Spleen (tissue), 7 donors: Measurements from ENCODE around the gene RFC2.

Experiments used
- CTCF ChIP-seq, 11 experiments: fragments of 200-600 bp in 7 of 11; fragments of 450-650 bp in 4 of 11; sonication (generic) in 4 of 11; IDR thresholded peaks in 8 of 11; conservative IDR thresholded peaks in 3 of 11; 1 replicate in 7 of 11; 2 replicates in 4 of 11; pipeline versions ENCODE4 v1.4.0 to v1.8.0; 2016 to 2021; ENCODE audit warnings: antibody characterized with exemption in 11 of 11, inconsistent platforms in 4 of 11, mild to moderate bottlenecking in 1 of 11
- POLR2A ChIP-seq, 3 donors: fragments of 450-650 bp; IDR thresholded peaks; one replicate each; pipeline ENCODE4 v1.5.1; 2017; ENCODE audit warnings: antibody characterized with exemption in 3 of 3, mild to moderate bottlenecking in 1 of 3
- POLR2AphosphoS5 ChIP-seq, 3 donors: sonication (generic); formaldehyde crosslinking; IDR thresholded peaks; one replicate each; pipeline ENCODE4 v1.5.1; 2017; ENCODE audit warnings: antibody characterized with exemption in 3 of 3
- donor health status: DM: no; HTN: no; CAD: no; lungs with moderate emphysema.
- donor health status: DM: no; HTN: no; CAD: no.
- donor health status: DM: no; HTN: no; CAD: no.

DNA sequence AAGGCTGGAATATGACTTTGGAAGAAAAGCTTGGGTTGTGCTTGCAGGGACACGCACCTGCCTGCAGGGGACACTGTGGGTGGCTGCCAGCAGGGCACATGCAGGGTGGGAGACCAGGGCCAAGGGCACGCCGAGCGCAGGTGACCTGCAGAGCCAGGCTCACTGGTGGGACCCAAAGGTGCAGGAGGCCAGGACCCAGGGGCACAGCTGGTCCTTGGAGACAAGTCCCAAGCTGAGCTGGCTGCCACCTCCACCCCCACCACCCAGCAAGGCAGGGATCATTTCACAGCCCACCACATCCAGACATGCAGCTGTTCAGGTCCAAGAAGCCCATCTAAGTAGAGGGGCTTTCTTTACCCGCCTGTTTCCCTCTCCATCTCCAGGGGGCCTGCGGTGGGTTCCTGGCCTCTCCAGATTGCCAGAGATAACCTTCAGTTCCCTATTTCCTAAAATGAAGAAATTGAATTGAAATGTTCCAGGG is 21.2 kb upstream of the RFC2 start:
- TF ChIP-seq POLR2AphosphoS5 (IDR thresholded peaks at IDR 0.05) (no peak), CTCF (IDR thresholded peaks at IDR 0.05 in 8 of 11, conservative IDR thresholded peaks at IDR 0.05 in 3 of 11) (peak in 5 of 11 experiments; percentile 8 to 33 (median 26)), POLR2A (IDR thresholded peaks at IDR 0.05) (no peak)
